H1 (cell line): ENCODE results near the gene SAFB.

Experiments used
- BACH1 ChIP-seq: IDR thresholded peaks from 2 replicates; pipeline ENCODE4 v1.6.1; 2012; ENCODE audit warnings: low read length, improper control_type of control experiment
- CBX8 ChIP-seq: fragments of 300-800, 300-1000 bp; sonication (generic); IDR thresholded peaks from 2 replicates; pipeline ENCODE4 v1.7.1; 2016; ENCODE audit warnings: low read depth, low read length, borderline replicate concordance
- CEBPB ChIP-seq: IDR thresholded peaks from 2 replicates; pipeline ENCODE4 v1.6.1; 2012; ENCODE audit warnings: low read depth, low read length
- CHD1 ChIP-seq: IDR thresholded peaks from 2 replicates; pipeline ENCODE4 v1.6.1; 2012; ENCODE audit warnings: low read depth, low read length, improper control_type of control experiment
- EZH2 ChIP-seq: fragments of 200-600 bp; sonication (generic); IDR thresholded peaks from 2 replicates; pipeline ENCODE4 v1.7.1; 2012; ENCODE audit warnings: low read depth, mild to moderate bottlenecking, moderate library complexity, low read length, inconsistent platforms; ENCODE audit not compliant: severe bottlenecking
- HDAC2 ChIP-seq, 2 experiments: fragments of 300-600 bp in 1 of 2; sonication (generic) in 1 of 2; IDR thresholded peaks; 2 replicates each; pipeline ENCODE4 v1.6.1; 2011 to 2012; ENCODE audit warnings: low read depth in 2 of 2, low read length in 2 of 2, mild to moderate bottlenecking in 2 of 2, moderate library complexity in 2 of 2, borderline replicate concordance in 1 of 2, inconsistent platforms in 1 of 2
- JUN ChIP-seq: IDR thresholded peaks from 2 replicates; pipeline ENCODE4 v1.6.1; 2011; ENCODE audit warnings: low read depth, mild to moderate bottlenecking, improper control_type of control experiment, low read length
- NANOG ChIP-seq: IDR thresholded peaks from 2 replicates; pipeline ENCODE4 v1.6.1; 2011; ENCODE audit warnings: low read length, low read depth, mild to moderate bottlenecking, inconsistent platforms; ENCODE audit not compliant: insufficient read depth, poor library complexity, severe bottlenecking
- POLR2A ChIP-seq, 2 experiments: IDR thresholded peaks; 1 replicate in 1 of 2; 2 replicates in 1 of 2; pipeline ENCODE4 v1.6.1; 2011; ENCODE audit warnings: low read depth in 2 of 2, low read length in 2 of 2, mild to moderate bottlenecking in 2 of 2; ENCODE audit errors: control extremely low read depth in 1 of 2
- POLR2AphosphoS5 ChIP-seq: IDR thresholded peaks from 2 replicates; pipeline ENCODE4 v1.6.1; 2011; ENCODE audit warnings: low read depth, low read length
- TAF1 ChIP-seq: IDR thresholded peaks from 2 replicates; pipeline ENCODE4 v1.6.1; 2011; ENCODE audit warnings: mild to moderate bottlenecking, low read depth, low read length
- TCF12 ChIP-seq: IDR thresholded peaks from 2 replicates; pipeline ENCODE4 v1.6.1; 2011; ENCODE audit warnings: low read depth, mild to moderate bottlenecking, low read length
- TEAD4 ChIP-seq: IDR thresholded peaks from 2 replicates; pipeline ENCODE4 v1.6.1; 2012; ENCODE audit warnings: low read depth, low read length, inconsistent platforms, mixed read lengths
- TF ChIP-seq, protein P1 (sequence below), 3 experiments: IDR thresholded peaks; 1 replicate in 2 of 3; 2 replicates in 1 of 3; pipeline versions ENCODE4 v1.5.1 to v1.6.1; 2011; ENCODE audit warnings: low read length in 3 of 3, mild to moderate bottlenecking in 3 of 3, inconsistent platforms in 2 of 3, low read depth in 1 of 3, moderate library complexity in 1 of 3; ENCODE audit not compliant: insufficient read depth in 1 of 3; ENCODE audit errors: control extremely low read depth in 1 of 3

DNA sequence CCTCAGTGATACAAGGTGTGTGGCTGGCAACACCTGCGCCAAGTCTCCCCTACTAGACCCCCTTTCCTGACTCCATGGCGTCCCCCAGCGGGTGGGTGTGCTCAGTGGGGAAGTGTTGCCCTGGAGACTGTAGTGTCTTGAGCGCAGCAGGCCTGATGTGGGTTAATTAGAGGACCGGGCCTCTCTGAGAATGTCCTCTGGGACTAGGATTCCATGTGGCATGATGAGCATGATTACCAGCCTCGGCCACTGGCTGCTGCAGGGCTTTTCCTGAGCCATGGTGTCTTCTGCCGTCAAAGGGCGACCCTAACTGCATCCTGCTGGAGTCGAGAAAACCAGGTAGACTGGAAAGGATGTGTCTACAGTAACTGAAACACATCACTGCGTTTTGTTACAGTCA, 29.4 kb downstream of the SAFB start:
- TF ChIP-seq TEAD4 (no peak), POLR2A (IDR thresholded peaks at IDR 0.05; ENCODE audit: control extremely low read depth in 1 of 2, low read depth in 2 of 2, low read length in 2 of 2) (no peak), POLR2AphosphoS5 (no peak), TAF1 (no peak), CHD1 (no peak), CBX8 (no peak), HDAC2 (IDR thresholded peaks at IDR 0.05; ENCODE audit: borderline replicate concordance in 1 of 2, low read depth in 2 of 2, low read length in 2 of 2) (no peak), EZH2 (no peak), NANOG (no peak), BACH1 (no peak), JUN (no peak), CEBPB (no peak), TCF12 (no peak)
- TF ChIP-seq, protein P1, sequence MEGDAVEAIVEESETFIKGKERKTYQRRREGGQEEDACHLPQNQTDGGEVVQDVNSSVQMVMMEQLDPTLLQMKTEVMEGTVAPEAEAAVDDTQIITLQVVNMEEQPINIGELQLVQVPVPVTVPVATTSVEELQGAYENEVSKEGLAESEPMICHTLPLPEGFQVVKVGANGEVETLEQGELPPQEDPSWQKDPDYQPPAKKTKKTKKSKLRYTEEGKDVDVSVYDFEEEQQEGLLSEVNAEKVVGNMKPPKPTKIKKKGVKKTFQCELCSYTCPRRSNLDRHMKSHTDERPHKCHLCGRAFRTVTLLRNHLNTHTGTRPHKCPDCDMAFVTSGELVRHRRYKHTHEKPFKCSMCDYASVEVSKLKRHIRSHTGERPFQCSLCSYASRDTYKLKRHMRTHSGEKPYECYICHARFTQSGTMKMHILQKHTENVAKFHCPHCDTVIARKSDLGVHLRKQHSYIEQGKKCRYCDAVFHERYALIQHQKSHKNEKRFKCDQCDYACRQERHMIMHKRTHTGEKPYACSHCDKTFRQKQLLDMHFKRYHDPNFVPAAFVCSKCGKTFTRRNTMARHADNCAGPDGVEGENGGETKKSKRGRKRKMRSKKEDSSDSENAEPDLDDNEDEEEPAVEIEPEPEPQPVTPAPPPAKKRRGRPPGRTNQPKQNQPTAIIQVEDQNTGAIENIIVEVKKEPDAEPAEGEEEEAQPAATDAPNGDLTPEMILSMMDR (IDR thresholded peaks at IDR 0.05; ENCODE audit: control extremely low read depth in 1 of 3, insufficient read depth in 1 of 3, low read depth in 1 of 3, low read length in 3 of 3): no peak
